GM11168 (cell line): Measurements from ENCODE around the gene ELK4.

ENCODE experiments used
- in situ Hi-C: fragments of 300-500 bp; cut with MboI; formaldehyde crosslinking; loops from one replicate; pipeline ENCODE4 v1.12.0; 2022; ENCODE audit warnings: low sequenced_read_pairs; ENCODE audit not compliant: unreplicated experiment

The ELK4 gene

DNA sequence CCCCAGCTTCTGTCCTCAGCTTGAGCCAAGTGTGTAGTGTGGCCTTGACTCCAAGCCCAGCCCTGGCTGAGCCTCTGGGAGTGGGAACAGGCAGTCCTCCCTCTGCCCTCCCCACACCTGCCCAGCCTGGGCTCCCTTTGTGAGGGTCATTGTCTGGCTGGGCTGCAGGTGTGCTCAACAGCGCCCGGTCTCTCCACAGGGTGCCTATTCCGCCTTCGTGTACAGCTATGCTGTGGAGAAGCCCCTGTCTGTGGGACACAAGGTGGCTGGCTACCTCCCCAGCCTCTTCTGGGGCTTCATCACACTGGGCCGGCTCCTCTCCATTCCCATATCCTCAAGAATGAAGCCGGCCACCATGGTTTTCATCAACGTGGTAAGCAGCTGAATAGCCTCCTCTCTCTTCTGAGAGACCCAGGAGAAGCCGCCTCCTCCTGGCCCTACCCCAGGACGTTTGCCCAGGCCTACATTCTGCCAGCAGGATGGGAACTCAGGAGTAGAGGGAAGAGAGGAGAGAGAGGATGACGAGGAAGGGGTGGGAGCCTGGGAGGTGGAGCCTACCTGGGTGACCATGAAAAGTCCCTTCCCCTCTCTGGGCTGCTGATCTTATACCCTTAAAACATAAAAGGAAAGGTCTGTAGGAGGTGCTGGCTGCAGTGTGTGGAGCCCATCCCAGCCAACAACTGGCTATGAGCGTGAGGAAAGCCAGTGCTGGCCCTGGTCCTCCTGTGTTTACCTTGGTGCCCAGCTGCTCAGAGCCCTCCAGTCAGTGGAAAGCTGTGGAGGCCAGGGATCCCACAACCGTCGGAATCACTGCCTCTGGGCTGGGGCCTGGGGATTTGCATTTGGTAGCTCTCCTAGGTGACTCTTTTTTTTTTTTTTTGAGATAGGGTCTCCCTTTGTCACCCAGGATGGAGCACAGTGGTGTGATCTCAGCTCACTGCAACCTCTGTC, 45.7 kb downstream of the ELK4 start:
- in situ Hi-C loops = no loop called here

DNA sequence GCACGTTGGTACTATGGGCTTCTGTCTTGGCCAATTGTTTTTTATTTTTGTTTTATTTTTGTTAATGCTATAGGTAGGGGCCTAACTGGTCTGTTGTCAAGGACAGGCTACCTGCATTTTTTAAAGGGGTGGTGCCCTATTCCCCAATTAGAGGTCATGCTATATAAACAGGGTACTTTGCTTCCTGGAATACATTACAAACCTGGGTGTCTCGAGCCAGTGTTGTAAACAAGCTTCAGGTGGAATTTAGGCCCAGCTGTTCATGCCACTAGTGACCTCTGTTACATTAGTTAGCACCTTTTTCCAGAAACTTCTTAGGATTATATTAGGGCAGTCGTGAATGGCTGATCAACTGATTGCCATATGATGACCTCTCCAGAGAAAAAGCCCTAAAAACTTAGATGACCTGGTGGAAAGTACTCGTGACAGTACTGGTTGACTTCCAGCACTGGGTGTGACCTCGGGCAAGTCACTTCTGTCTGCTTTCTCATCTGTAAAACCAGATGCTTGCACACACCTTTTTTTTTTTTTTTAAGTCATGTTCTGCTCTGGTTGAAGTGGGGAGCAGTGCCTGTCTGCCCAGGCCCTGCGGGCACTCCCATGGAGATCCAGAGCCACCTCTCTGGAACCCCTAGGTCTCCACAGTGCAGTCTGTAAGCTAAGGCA, 46.5 kb downstream of the ELK4 start:
- in situ Hi-C loops = no loop called here

DNA sequence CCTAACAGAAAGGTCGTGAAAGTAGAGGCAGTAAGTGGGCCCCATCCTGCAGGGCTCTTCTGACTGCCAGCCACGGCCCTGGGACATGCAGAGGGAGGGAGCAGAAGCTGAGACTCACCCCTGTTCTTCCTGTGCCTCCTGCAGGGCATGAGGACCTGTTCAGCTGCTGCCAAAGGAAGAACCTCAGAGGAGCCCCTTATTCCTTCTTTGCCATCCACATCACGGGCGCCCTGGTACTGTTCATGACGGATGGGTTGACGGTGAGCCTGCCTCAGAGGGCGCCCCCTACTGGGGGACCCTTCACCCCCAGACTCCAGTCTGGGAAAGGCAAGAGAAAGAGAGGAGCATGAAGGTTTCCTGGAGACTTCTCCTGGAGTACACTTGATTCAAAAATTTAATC, 47.1 kb downstream of the ELK4 start:
- in situ Hi-C loops = loop anchor here (5.0 kb wide), 1 partner anchor 53 kb away; no protein-coding TSS in a partner anchor

DNA sequence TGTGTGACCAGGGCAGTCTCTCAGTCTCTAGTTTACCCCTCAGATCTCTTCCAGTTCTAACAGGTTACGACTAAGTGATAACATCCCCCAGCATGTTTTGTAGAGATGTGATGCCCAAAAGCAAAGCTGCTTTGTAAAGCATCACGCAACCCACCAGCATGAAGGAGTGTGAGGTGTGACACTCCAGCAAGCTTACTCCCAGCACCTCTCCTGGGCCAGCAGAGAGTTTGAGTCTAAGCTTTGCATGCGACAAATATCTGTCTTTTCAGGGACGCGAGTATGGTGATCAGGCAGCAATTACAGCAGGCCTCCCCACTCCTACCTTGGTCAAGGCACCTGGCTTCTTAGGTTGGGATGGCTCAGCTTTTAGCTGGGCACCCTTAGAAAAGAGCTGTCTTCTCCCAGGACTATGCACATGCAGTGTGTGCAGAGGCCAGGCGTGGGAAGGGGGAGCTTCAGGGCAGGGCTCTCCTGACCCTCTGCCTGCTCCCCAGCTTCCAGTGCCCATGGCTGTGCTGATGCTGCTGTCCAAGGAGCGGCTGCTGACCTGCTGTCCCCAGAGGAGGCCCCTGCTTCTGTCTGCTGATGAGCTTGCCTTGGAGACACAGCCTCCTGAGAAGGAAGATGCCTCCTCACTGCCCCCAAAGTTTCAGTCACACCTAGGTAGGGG, 48.2 kb downstream of the ELK4 start:
- in situ Hi-C loops = loop anchor here (5.0 kb wide), 1 partner anchor 54 kb away; no protein-coding TSS in a partner anchor

DNA sequence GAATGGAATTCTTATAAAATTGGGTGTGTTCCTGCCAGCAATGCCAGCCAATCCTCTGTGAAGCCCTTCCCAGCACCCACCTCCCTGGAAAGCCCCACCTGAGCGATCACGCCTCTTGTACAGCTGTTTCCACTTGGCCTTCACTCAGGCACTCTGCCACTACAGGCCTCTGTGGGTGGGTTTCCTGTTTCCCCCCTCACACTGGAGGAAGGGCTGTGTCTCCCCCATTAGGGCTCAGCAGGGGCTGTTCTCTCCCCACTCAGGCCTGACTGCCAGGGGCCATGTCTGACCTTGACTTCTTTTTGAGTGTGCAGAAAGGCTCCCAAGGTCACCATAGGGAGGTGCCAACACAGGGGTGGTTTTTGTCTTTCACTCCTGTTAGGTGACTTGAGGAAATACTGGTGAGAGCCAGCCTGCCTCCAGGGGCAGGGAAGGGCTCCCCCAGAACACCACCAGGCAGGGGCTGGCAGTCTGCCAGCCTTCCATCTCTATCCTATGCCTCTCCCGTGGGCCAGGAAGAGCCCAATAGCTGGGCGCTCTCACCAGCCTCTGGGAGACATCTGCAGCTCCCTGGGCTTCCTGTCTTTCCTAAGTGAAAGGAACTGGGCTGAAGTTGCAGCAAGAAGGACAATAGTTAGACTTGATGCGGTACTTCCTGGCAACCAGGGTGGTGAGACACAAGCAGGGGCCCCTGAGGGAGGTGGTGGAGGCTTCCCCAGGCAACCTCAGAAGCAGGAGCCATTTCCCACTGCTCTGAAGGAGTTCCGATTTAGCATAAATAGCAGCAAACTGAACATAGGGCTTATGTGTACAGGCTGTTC, 49.1 kb downstream of the ELK4 start:
- in situ Hi-C loops = loop anchor here (5.0 kb wide), 1 partner anchor 55 kb away; no protein-coding TSS in a partner anchor

DNA sequence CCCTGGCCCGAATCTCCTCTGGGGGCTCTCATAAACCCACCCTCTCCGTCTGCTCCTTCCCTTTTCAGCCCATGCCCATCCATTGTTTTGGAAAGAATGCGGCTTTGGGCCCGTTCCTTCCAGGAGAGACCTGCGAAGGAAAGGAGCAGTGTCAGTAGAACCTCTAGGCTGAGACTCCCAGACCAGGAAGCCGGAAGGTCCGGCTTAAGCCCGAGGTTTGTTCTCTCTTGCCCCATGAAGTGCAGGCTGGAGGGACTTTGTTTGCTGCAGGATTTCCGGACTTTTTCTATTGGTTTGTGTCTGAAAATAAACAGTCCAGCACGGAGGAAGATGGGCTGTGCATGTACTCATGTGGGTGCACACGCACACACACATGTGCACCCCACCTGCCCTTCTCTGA, 49.8 kb downstream of the ELK4 start:
- in situ Hi-C loops = loop anchor here (5.0 kb wide), 1 partner anchor 55 kb away; no protein-coding TSS in a partner anchor

DNA sequence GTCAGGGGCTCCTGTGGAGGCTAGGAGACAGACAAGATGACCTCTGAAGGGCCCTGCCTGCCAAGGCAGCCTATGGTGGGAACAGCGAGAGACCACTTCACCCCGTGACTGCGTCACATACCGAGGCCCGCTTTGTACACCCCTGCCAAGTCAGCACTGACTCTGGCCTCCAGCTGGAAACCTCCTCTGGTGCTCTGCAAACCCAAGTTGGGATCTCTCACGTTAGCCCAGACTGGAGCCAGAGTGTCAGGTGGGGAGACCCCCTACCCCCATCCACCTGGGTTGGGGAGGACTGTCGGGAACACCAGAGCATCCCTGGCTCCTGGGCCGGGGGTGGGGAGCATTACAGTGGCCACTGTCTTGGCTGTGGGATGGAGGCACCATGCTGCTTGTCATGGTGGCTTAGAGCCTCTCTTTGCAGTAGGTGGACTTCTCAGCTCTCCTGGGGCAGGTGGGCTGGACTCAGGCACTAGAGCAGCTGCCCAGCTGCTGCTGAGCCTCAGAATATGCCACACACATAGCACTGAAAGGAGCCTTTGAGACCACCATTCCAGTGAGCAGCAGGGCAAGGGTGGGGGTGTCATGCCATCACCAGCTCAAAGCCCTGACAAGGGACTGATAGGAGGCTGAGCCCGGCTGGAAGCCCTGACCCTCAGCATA, 50.4 kb downstream of the ELK4 start:
- in situ Hi-C loops = loop anchor here (5.0 kb wide), 1 partner anchor 56 kb away; no protein-coding TSS in a partner anchor

DNA sequence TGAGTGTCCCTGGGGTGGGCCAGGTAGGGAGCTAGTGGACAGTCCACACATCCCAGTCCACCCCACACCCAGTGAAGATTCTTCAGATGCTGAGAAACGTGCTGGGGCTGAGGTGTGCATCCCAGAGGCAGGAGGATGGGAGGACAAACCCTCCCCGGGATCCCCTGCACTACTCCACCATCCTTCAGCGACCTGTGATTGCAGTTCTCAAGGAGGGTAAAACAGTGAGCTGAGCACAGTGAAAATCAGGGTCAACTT, 51.0 kb downstream of the ELK4 start:
- in situ Hi-C loops = loop anchor here (5.0 kb wide), 1 partner anchor 56 kb away; no protein-coding TSS in a partner anchor

DNA sequence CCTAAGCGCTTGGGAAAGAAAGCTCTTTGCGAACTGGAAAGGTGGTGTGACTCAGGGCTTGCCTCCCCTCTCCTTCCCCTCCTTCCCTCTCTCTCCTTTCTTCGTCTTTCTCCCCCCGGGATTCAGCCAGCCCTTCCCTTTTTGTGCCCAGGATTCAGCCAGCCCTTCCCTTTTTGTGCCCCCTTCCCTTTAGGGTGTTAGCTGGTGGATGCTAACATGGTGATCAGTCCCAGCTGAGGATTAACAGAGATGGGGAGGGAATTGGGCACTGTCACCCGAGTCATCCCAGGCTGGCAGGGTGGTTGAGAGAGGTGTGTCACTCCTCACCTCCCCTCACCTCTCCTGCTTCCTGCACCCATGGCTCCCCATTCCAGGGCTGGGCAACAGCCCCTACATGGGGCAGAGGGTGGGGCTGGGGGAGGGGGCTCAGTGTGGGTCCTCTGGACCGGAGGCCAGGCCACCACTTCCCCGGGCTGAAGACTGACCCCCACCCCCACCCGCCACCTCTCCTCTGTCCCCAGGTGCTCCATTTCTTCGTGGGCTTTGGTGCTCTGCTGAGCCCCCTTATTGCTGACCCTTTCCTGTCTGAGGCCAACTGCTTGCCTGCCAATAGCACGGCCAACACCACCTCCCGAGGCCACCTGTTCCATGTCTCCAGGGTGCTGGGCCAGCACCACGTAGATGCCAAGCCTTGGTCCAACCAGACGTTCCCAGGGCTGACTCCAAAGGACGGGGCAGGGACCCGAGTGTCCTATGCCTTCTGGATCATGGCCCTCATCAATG, 51.5 kb downstream of the ELK4 start:
- in situ Hi-C loops = loop anchor here (5.0 kb wide), 1 partner anchor 57 kb away; no protein-coding TSS in a partner anchor

DNA sequence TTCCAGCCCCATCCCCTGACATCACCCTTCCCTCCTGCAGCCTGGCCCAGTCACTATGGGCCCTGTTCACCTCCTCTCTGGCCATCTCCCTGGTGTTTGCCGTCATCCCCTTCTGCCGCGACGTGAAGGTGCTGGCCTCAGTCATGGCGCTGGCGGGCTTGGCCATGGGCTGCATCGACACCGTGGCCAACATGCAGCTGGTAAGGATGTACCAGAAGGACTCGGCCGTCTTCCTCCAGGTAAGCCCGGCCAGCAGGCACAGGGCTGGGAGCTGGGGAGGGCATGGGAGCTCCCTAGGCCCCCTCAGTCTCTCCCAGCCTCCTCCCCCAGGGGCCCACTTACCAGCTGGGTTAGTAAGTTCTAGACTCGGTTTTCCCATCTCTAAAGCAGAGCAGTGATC, 52.1 kb downstream of the ELK4 start:
- in situ Hi-C loops = loop anchor here (5.0 kb wide), 1 partner anchor 58 kb away; no protein-coding TSS in a partner anchor

DNA sequence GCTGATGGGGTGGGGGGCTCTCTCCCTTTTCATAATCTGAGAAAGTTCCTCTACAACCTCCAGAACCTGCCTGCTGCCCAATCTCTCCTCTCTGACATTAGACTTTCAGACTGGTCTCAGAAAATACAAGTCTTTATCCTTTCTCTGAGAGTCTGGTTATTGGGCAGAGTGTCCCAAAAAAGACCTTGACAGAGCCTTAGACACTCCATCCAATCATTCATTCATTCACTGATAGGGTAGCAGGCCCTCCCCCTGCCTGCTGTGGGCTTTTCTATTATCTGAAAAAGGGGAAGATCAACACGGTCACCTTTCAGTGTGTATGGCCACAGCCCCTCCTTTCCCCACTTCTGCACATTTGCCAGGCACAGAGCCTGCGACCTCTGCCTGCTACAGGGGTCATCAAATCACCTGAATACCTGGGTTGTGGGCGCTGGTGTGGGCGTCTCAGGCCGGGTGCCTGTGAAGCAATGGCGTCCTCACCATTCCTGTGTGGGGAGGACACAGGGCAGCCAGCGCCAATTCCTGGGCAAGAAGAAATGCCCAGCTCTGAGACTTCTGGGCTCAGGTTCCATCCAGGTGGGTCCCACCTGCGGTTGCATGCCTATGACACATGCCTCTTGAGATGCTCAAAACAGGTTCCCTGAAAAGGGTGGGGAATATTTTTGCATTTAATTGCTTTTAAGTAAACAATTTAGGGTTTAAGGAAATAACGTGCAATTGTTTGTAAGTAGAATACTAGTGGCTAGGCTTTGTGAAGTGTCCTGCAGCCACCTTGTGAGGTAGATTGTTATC, 52.8 kb downstream of the ELK4 start:
- in situ Hi-C loops = no loop called here

DNA sequence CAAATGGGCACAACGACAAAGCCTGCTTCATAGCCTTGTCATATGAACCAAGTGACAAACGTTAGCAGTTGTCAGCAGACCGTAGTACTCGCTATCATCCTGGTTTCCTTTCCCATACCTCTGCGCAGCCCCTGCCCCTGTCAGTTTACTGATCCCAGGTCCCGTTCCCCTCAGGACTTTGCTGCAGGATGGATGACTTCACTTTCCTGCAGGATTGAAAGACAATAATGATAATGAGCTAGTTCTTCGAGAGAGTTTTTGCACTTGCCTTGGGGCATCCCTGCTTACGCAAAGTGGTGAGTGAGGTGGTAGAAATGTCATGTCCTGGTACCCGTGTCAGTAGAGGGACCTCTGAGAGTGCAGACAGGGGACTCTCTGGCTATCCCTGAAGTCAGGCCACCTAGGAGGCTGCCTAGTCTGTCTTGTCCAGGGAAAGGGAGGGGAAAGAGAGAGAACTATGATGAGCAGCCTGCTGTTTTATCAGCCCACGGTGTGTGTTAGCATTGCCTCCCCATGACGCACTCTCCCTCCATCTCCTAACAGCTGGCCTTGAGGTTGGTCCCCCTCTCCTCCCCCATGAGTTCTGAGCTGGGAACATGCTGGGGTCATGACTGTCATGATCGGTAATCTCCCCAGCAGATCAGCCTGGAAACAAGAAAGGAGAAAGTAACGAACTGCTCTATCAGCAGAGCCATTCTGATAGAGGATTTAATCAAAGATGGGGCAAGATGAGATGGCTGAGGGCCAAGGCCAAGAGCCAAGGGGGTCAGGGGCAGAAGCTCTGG, 53.7 kb downstream of the ELK4 start:
- in situ Hi-C loops = no loop called here

DNA sequence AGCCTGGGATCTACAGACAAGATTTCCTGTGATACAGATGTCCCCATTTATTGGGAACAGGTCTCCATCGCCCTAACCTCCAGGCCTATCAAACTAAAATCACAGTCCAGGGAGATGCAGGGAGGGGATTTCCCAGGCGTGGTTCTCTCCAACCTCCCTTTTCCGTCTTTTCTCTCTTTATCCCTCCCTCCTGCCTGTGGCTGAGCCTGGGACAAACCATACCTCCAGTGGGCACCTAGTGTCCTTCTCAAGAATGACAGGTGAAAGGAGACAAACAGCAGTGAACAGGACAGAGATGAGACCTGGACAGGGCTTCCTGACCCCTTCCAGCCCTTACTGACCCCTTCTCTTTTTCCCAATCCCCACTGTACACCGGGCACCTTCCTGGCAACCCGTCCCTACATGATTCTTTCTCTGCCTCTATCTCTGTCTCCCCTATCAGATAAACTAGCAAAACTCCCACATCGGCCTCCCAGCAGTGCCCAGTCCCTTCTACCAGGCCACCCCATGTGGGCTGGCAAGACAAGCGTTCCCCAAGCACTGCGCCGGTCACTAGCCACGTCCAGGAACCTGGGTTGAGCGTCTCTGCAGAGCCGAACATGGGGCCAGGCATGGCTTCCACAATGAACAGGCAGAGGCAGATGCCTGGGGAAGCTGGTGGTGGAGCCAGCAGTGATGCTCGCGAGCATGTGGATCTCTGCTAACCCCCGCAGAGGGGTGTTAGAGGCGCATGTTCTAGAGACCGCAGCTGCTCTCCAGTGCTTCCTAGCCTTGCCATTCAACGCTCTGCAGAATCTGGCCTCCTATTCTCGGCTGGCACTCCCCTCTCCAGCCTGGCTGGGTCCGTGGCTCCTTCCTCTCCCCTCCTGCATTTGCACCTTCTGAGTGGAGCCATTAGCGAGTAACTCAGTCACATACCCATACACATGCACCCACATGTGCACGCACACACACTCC, 54.7 kb downstream of the ELK4 start:
- in situ Hi-C loops = no loop called here

DNA sequence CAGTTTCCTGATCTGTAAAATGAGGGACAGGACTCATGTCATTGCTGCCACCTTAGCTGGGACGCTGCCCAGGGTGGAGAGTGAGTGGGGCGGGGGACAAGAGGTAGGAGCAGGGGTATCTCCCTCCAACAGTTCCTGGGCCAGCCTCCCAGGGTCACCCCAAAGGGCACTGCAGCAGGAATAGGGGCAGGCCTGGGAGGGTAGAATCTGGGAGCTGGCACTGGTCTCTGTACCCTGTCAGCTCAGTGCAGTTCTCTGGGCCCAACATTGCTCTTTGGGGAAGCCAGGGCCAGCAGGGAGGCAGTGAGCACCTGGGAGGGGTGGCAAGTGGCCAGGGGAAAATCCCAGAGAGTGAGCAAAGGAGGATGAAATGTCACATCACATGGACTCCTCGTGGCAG, 55.8 kb downstream of the ELK4 start:
- in situ Hi-C loops = no loop called here

DNA sequence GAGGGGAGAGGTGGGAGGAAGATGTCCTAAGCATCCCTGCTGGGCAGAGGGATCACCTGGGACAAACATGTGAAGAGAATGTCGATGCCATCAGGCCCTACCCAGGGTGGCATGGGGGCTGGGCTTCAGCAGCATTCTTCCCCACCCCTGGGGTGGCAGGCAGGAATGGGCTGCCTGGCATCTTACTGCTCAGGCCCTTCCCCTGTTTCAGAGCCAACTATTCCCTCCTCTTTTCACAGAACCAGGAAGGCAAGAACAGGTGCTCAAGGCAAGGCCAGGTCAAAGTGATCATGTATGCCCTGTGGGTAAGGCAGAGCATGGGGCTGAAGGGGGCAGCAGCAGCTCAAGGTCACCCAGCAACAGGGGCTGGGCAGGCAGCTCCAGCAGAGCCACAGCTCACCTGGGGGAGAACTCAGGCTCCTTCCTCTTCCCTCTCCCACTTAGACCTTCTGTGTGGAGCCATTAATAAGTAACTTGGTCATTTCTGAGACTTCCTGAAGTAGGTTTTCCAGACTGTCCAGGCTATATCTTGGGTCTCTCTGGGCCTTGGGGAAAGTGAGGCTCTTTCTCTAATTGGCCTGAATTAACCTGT, 56.4 kb downstream of the ELK4 start:
- in situ Hi-C loops = no loop called here

DNA sequence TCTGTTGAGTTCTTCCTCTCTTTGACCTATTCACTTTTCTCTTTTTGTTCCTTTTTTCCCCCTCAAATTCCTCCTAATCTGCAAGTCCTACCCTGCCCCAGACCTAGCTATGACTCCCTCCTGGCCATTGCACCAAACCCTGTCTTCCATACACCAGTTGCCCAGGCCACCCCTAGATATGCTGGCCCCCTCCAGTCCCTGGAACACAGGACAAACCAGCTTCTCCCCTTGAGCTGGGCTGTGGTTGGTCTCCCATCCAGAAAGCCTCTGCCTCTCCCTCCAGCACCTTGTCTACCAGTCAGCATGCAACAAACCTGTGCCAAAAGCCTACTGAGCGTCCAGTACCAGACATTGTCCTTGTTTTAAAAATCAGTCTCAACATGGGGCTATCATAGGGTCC, 59.4 kb downstream of the ELK4 start:
- in situ Hi-C loops = no loop called here
